ENCODE data around the gene FBN1.

The FBN1 gene

GRCh38 chr15:48479751-48480150, 165.8 kb downstream of the FBN1 start:
- WGBS, 2 donors (ENCODE audit: extremely low coverage in 2 of 2, insufficient read length in 2 of 2, insufficient replicate concordance in 1 of 2): no CpG with 5 or more reads among the region's 2 CpGs
- no peak for DNase-seq (ENCODE audit: low spot score)

GRCh38 chr15:48478581-48478980, 166.9 kb downstream of the FBN1 start:
- Histone ChIP-seq H3K9ac (ENCODE audit: low read depth, low read length, poor library complexity) (no peak overlapping the region), H2AK5ac (ENCODE audit: low read depth, low read length) (no peak overlapping the region), H2BK15ac (ENCODE audit: low read length) (no peak overlapping the region), H2AFZ (ENCODE audit: low read length) (no peak overlapping the region), H3K18ac (ENCODE audit: low read length) (no peak overlapping the region), H3K4me3 (ENCODE audit: low read length in 2 of 2) (no peak overlapping the region), H3K36me3 (replicated peaks in 1 of 2; ENCODE audit: control insufficient read depth in 2 of 2, insufficient read depth in 2 of 2, low read length in 2 of 2) (peaks cover 4 to 22% of the 10 kb centered on the region in 2 donors), H3K79me1 (ENCODE audit: low read depth, low read length) (no peaks in the 10 kb centered on the region), H2BK5ac (ENCODE audit: low read length) (no peak overlapping the region), H3K4me2 (ENCODE audit: insufficient read depth, low read length, poor library complexity, severe bottlenecking) (no peak overlapping the region), H3K27me3 (ENCODE audit: control insufficient read depth in 3 of 3, insufficient read depth in 3 of 3, low read depth in 1 of 3, low read length in 3 of 3) (no peaks in the 10 kb centered on the region), H3K4me1 (ENCODE audit: control insufficient read depth in 2 of 2, insufficient read depth in 1 of 2, low read depth in 1 of 2, low read length in 2 of 2) (no peaks in the 10 kb centered on the region), H4K8ac (ENCODE audit: low read depth, low read length) (no peak overlapping the region), H3K4ac (ENCODE audit: low read length) (no peak overlapping the region), H3K14ac (ENCODE audit: low read length) (no peak overlapping the region), H3K23ac (ENCODE audit: low read depth, low read length, poor library complexity) (no peak overlapping the region), H2BK120ac (ENCODE audit: low read depth, low read length) (no peak overlapping the region), H2BK12ac (ENCODE audit: low read length) (no peak overlapping the region), H3K9me3 (replicated peaks in 1 of 2; ENCODE audit: control insufficient read depth in 2 of 2, insufficient read depth in 1 of 2, low read depth in 1 of 2, low read length in 2 of 2) (no peaks in the 10 kb centered on the region), H4K91ac (ENCODE audit: low read depth, low read length, poor library complexity) (no peak overlapping the region), H3K27ac (replicated peaks; ENCODE audit: low read length) (no peak overlapping the region)
- DNase-seq (ENCODE audit: low spot score): no peak
- no CpG with 5 or more reads among the region's 2 CpGs for WGBS, 2 donors (ENCODE audit: extremely low coverage in 2 of 2, insufficient read length in 2 of 2, insufficient replicate concordance in 1 of 2)

More at GRCh38 chr15:48479751-48480150, 165.8 kb downstream of the FBN1 start:
- Histone ChIP-seq H3K4ac (ENCODE audit: low read length) (no peak overlapping the region), H3K4me3 (ENCODE audit: low read length in 2 of 2) (no peak overlapping the region), H3K36me3 (replicated peaks in 1 of 2; ENCODE audit: control insufficient read depth in 2 of 2, insufficient read depth in 2 of 2, low read length in 2 of 2) (peaks cover 3 to 20% of the 10 kb centered on the region in 2 donors), H3K27ac (replicated peaks; ENCODE audit: low read length) (no peak overlapping the region), H3K27me3 (ENCODE audit: control insufficient read depth in 3 of 3, insufficient read depth in 3 of 3, low read depth in 1 of 3, low read length in 3 of 3) (no peaks in the 10 kb centered on the region), H4K8ac (ENCODE audit: low read depth, low read length) (no peak overlapping the region), H3K9ac (ENCODE audit: low read depth, low read length, poor library complexity) (no peak overlapping the region), H3K4me1 (ENCODE audit: control insufficient read depth in 2 of 2, insufficient read depth in 1 of 2, low read depth in 1 of 2, low read length in 2 of 2) (no peaks in the 10 kb centered on the region), H2BK5ac (ENCODE audit: low read length) (no peak overlapping the region), H3K9me3 (replicated peaks in 1 of 2; ENCODE audit: control insufficient read depth in 2 of 2, insufficient read depth in 1 of 2, low read depth in 1 of 2, low read length in 2 of 2) (no peaks in the 10 kb centered on the region), H2BK12ac (ENCODE audit: low read length) (no peak overlapping the region), H2AFZ (ENCODE audit: low read length) (no peak overlapping the region), H3K14ac (ENCODE audit: low read length) (no peak overlapping the region), H4K91ac (ENCODE audit: low read depth, low read length, poor library complexity) (no peak overlapping the region), H2BK15ac (ENCODE audit: low read length) (no peak overlapping the region), H3K23ac (ENCODE audit: low read depth, low read length, poor library complexity) (no peak overlapping the region), H3K4me2 (ENCODE audit: insufficient read depth, low read length, poor library complexity, severe bottlenecking) (no peak overlapping the region), H3K18ac (ENCODE audit: low read length) (no peak overlapping the region), H3K79me1 (ENCODE audit: low read depth, low read length) (no peaks in the 10 kb centered on the region), H2AK5ac (ENCODE audit: low read depth, low read length) (no peak overlapping the region), H2BK120ac (ENCODE audit: low read depth, low read length) (no peak overlapping the region)

GRCh38 chr15:48477795-48478360, 167.6 kb downstream of the FBN1 start:
- no peaks in the 10 kb centered on the region for H3K79me1 ChIP-seq (ENCODE audit: low read depth, low read length)
- H3K4ac ChIP-seq (ENCODE audit: low read length): no peak overlapping the region
- no peak overlapping the region for H2BK15ac ChIP-seq (ENCODE audit: low read length)
- no peak overlapping the region for H2BK12ac ChIP-seq (ENCODE audit: low read length)
- no peak overlapping the region for H3K27ac ChIP-seq (replicated peaks; ENCODE audit: low read length)
- no peaks in the 10 kb centered on the region for H3K27me3 ChIP-seq (ENCODE audit: control insufficient read depth in 3 of 3, insufficient read depth in 3 of 3, low read depth in 1 of 3, low read length in 3 of 3)
- no peak overlapping the region for H3K9ac ChIP-seq (ENCODE audit: low read depth, low read length, poor library complexity)
- H3K4me2 ChIP-seq (ENCODE audit: insufficient read depth, low read length, poor library complexity, severe bottlenecking): no peak overlapping the region
- H3K23ac ChIP-seq (ENCODE audit: low read depth, low read length, poor library complexity): no peak overlapping the region
- no peak overlapping the region for H3K4me3 ChIP-seq (ENCODE audit: low read length in 2 of 2)
- no peak overlapping the region for H2BK120ac ChIP-seq (ENCODE audit: low read depth, low read length)
- no peak overlapping the region for H2AK5ac ChIP-seq (ENCODE audit: low read depth, low read length)
- no peaks in the 10 kb centered on the region for H3K9me3 ChIP-seq (replicated peaks in 1 of 2; ENCODE audit: control insufficient read depth in 2 of 2, insufficient read depth in 1 of 2, low read depth in 1 of 2, low read length in 2 of 2)
- no peak overlapping the region for H2BK5ac ChIP-seq (ENCODE audit: low read length)
- H2AFZ ChIP-seq (ENCODE audit: low read length): no peak overlapping the region
- WGBS, 2 donors (ENCODE audit: extremely low coverage in 2 of 2, insufficient read length in 2 of 2, insufficient replicate concordance in 1 of 2): no CpG with 5 or more reads among the region's 6 CpGs
- no peak for DNase-seq (ENCODE audit: low spot score)
- peaks cover 4 to 25% of the 10 kb centered on the region in 2 donors for H3K36me3 ChIP-seq (replicated peaks in 1 of 2; ENCODE audit: control insufficient read depth in 2 of 2, insufficient read depth in 2 of 2, low read length in 2 of 2)
- H4K91ac ChIP-seq (ENCODE audit: low read depth, low read length, poor library complexity): no peak overlapping the region
- no peak overlapping the region for H3K14ac ChIP-seq (ENCODE audit: low read length)
- H3K4me1 ChIP-seq (ENCODE audit: control insufficient read depth in 2 of 2, insufficient read depth in 1 of 2, low read depth in 1 of 2, low read length in 2 of 2): no peaks in the 10 kb centered on the region
- no peak overlapping the region for H4K8ac ChIP-seq (ENCODE audit: low read depth, low read length)
- H3K18ac ChIP-seq (ENCODE audit: low read length): no peak overlapping the region

GRCh38 chr15:48475600-48476395, 169.7 kb downstream of the FBN1 start:
- no peak overlapping the region for H2AK5ac ChIP-seq (ENCODE audit: low read depth, low read length)
- no peak overlapping the region for H3K4ac ChIP-seq (ENCODE audit: low read length)
- H2BK15ac ChIP-seq (ENCODE audit: low read length): no peak overlapping the region
- no peaks in the 10 kb centered on the region for H3K4me1 ChIP-seq (ENCODE audit: control insufficient read depth in 2 of 2, insufficient read depth in 1 of 2, low read depth in 1 of 2, low read length in 2 of 2)
- H3K4me2 ChIP-seq (ENCODE audit: insufficient read depth, low read length, poor library complexity, severe bottlenecking): no peak overlapping the region
- no peak overlapping the region for H3K23ac ChIP-seq (ENCODE audit: low read depth, low read length, poor library complexity)
- H3K27me3 ChIP-seq (ENCODE audit: control insufficient read depth in 3 of 3, insufficient read depth in 3 of 3, low read depth in 1 of 3, low read length in 3 of 3): no peaks in the 10 kb centered on the region
- H3K27ac ChIP-seq (replicated peaks; ENCODE audit: low read length): no peak overlapping the region
- no CpG with 5 or more reads among the region's 2 CpGs for WGBS, 2 donors (ENCODE audit: extremely low coverage in 2 of 2, insufficient read length in 2 of 2, insufficient replicate concordance in 1 of 2)
- H3K36me3 ChIP-seq (replicated peaks in 1 of 2; ENCODE audit: control insufficient read depth in 2 of 2, insufficient read depth in 2 of 2, low read length in 2 of 2): peaks cover 4 to 39% of the 10 kb centered on the region in 2 donors
- H2BK12ac ChIP-seq (ENCODE audit: low read length): no peak overlapping the region
- H3K14ac ChIP-seq (ENCODE audit: low read length): no peak overlapping the region
- H4K91ac ChIP-seq (ENCODE audit: low read depth, low read length, poor library complexity): no peak overlapping the region
- H3K4me3 ChIP-seq (ENCODE audit: low read length in 2 of 2): no peak overlapping the region
- H2BK5ac ChIP-seq (ENCODE audit: low read length): no peak overlapping the region
- no peak overlapping the region for H2AFZ ChIP-seq (ENCODE audit: low read length)
- no peak overlapping the region for H3K18ac ChIP-seq (ENCODE audit: low read length)
- no peak overlapping the region for H3K9ac ChIP-seq (ENCODE audit: low read depth, low read length, poor library complexity)
- H3K79me1 ChIP-seq (ENCODE audit: low read depth, low read length): no peaks in the 10 kb centered on the region
- no peak for DNase-seq (ENCODE audit: low spot score)
- H2BK120ac ChIP-seq (ENCODE audit: low read depth, low read length): no peak overlapping the region
- no peaks in the 10 kb centered on the region for H3K9me3 ChIP-seq (replicated peaks in 1 of 2; ENCODE audit: control insufficient read depth in 2 of 2, insufficient read depth in 1 of 2, low read depth in 1 of 2, low read length in 2 of 2)
- H4K8ac ChIP-seq (ENCODE audit: low read depth, low read length): no peak overlapping the region
